Cardiac muscle cell (in vitro differentiated cells and primary cell): ENCODE results near the gene PRRT1. TPM values are rescaled to one million over a fixed set of nuclear protein-coding genes. Genes with fewer than 3 reads are reported as not detected.
A peak's percentile ranks its signal among the peaks of the same experiment; 100 is the strongest.

Source experiments
- DNase-seq, 2 donors: peaks; one replicate each; pipeline versions ENCODE4 v3.0.0 to v3.0.0-alpha.2; 2010 to 2017; ENCODE audit warnings: low read depth in 1 of 2, low spot score in 1 of 2
- H3K27ac ChIP-seq: fragments of 200-600 bp; sonication (generic); 2 replicates; pipeline ENCODE4 v1.5.1; 2016
- H3K27me3 ChIP-seq: fragments of 200-600 bp; sonication (generic); 2 replicates; pipeline ENCODE4 v1.6.0; 2016; ENCODE audit warnings: control low read depth
- H3K36me3 ChIP-seq: fragments of 200-600 bp; sonication (generic); 2 replicates; pipeline ENCODE4 v1.5.1; 2016; ENCODE audit warnings: control low read depth
- H3K4me1 ChIP-seq: fragments of 200-600 bp; sonication (generic); 2 replicates; pipeline ENCODE4 v1.8.1; 2017; ENCODE audit warnings: low read depth, mild to moderate bottlenecking, mixed run types
- H3K4me3 ChIP-seq: fragments of 200-600 bp; sonication (generic); 2 replicates; pipeline ENCODE4 v1.5.1; 2016; ENCODE audit warnings: mild to moderate bottlenecking
- H3K9me3 ChIP-seq: fragments of 200-600 bp; sonication (generic); 2 replicates; pipeline ENCODE4 v1.5.1; 2017; ENCODE audit warnings: low read depth, mild to moderate bottlenecking, control low read depth
- CTCF ChIP-seq: IDR thresholded peaks from 2 replicates; pipeline ENCODE4 v1.5.1; 2012; ENCODE audit warnings: low read depth, mild to moderate bottlenecking, low read length
- polyA plus RNA-seq: library from polyadenylated mRNA; unstranded; fragments of >200 nt; fragmentation: Nextera tagmentation; extraction: Ambion mirVana; gene quantifications from 2 replicates; pipeline ENCODE4 v1.2.1, GENCODE V29; 2016
- total RNA-seq: library from RNA; depleted of rRNA; stranded (reverse); fragments of >200 nt; gene quantifications from 2 replicates; pipeline ENCODE4 v1.2.3, GENCODE V29; 2016

The PRRT1 gene
- total and polyA plus RNA-seq, 2 experiments from 2014 or later = 4.4 to 4.9 TPM

DNA sequence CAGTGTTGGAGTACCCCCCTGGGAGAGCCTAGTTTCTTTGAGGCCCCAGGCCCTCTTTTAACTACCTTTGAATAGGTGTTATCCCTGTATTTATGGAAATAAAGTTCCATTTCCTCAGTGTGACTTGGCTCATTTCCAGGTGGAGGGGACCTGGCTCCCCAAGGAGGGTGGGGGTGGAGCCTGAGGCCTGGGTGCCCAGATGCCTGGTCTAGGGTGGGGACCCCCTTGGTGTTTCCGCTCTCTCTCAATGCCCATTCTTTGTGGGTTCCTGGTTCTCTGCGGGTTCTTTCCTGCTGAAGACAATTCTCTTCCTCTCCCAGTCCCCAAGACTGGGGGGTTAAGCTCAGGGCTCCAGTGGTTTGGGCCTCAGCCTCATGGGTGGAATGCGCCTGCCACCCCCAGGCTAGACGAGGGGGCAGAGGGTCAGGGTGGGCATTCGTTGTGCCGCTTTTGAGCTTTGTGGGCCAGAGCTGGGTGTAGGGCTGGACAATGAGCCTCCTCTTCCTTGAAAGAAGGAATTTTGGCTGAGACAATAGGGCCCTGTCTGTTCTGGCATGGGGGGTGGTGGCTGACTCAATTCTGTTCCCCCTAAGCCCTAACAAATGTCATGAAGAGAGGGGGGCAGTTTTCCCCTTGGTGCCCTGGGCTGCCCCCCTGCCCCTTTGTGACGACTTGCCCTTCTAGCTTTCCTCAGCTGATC, 12.0 kb upstream of the PRRT1 start:
- TF ChIP-seq CTCF = no peak
- H3K9me3 ChIP-seq = no peaks in the 10 kb centered on the region
- H3K4me3 ChIP-seq = no peak overlapping the region
- H3K36me3 ChIP-seq = no peaks in the 10 kb centered on the region
- peak overlapping the region; percentile 23 for H3K27ac ChIP-seq
- H3K4me1 ChIP-seq = peaks cover 24% of the 10 kb centered on the region
- no peaks in the 10 kb centered on the region for H3K27me3 ChIP-seq
- DNase-seq = no peak

DNA sequence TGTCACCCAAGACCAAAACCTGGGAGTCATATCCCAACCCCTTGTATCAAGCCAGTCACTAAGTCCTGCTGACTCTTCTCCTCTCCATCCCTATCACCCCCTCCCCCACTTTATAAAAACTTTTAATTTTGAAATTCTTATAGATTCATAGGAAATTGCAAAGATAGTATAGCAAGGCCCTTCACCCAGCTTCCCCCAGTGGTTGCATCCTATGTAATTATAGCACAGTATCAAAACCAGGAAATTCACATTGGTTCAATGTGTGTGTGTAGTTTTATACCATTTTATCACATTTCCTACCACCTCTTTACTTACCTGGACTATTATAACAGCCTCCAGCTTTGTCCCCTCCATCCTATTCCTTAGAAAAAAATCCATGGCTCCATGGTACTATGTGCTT, 6.3 kb upstream of the PRRT1 start:
- no peak for TF ChIP-seq CTCF
- Histone ChIP-seq H3K9me3 (no peaks in the 10 kb centered on the region), H3K4me3 (no peak overlapping the region), H3K4me1 (peaks cover 6% of the 10 kb centered on the region), H3K36me3 (peaks cover 21% of the 10 kb centered on the region), H3K27ac (no peak overlapping the region), H3K27me3 (no peaks in the 10 kb centered on the region)
- DNase-seq = no peak

DNA sequence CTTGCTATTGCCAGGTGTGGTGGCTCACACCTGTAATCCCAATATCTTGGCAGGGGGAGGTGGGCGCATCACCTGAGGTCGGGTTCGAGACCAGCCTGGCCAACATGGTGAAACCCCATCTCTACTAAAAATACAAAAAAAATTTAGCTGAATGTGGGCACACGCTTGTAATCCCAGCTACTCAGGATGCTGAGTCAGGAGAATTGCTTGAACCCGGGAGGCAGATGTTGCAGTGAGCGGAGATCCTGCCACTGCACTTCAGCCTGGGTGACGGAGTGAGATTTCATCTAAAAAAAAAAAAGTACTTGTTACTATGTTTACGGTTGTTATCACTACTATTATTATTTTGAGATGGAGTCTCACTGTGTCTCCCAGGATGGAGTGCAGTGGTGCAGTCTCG, 5.2 kb upstream of the PRRT1 start:
- H3K9me3 ChIP-seq = no peaks in the 10 kb centered on the region
- no peak for DNase-seq
- no peak overlapping the region for H3K4me3 ChIP-seq
- H3K36me3 ChIP-seq = peaks cover 21% of the 10 kb centered on the region
- no peak overlapping the region for H3K27ac ChIP-seq
- H3K27me3 ChIP-seq = no peaks in the 10 kb centered on the region
- peaks cover 17% of the 10 kb centered on the region for H3K4me1 ChIP-seq
- TF ChIP-seq CTCF = no peak

DNA sequence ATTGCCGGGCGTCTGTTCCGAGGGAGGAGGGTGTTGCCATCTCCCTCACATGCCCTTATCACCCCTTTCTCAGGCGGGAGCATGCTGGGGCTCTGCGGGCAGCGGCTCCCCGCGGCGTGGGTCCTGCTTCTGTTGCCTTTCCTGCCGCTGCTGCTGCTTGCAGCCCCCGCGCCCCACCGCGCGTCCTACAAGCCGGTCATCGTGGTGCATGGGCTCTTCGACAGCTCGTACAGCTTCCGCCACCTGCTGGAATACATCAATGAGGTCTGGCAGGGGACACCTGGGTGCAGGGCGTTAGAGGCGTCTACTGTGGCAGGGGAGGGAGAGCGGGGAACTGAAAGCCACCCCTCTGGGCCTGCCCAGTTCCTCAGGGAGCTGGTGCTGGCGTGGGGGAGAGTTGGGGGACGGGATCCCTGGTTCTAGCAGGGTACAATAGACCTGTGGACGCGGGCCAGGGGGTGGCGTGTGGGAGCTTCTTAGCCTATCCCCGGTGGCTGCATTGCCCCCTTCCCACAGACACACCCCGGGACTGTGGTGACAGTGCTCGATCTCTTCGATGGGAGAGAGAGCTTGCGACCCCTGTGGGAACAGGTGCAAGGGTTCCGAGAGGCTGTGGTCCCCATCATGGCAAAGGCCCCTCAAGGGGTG, 2.9 kb upstream of the PRRT1 start:
- Histone ChIP-seq H3K9me3 (no peaks in the 10 kb centered on the region), H3K4me1 (peaks cover 18% of the 10 kb centered on the region), H3K27me3 (peaks cover 18% of the 10 kb centered on the region), H3K4me3 (peak overlapping the region; percentile 63), H3K27ac (peak overlapping the region; percentile 91), H3K36me3 (peaks cover 21% of the 10 kb centered on the region)
- TF ChIP-seq CTCF = peak; percentile 53
- peak; percentile 74 to 84 for DNase-seq

- DNase-seq = peak; percentile 95 to 97
- H3K27me3 ChIP-seq = peaks cover 26% of the 10 kb centered on the region
- H3K4me3 ChIP-seq = peak within 1 kb of the TSS; percentile 63
- H3K9me3 ChIP-seq = no peaks in the 10 kb centered on the region
- peaks cover 21% of the 10 kb centered on the region for H3K36me3 ChIP-seq
- H3K27ac ChIP-seq = peak within 1 kb of the TSS; percentile 91
- TF ChIP-seq CTCF = peak; percentile 28
- peaks cover 18% of the 10 kb centered on the region for H3K4me1 ChIP-seq
Observed at GRCh38 chr6:32153564-32154513, 2.1 kb upstream of the PRRT1 start, which contains the start of gene PPT2. TSS of gene PPT2 (plus strand) at chr6:32154141. CDS start at chr6:32154595, 454 bp downstream.
